Stimulated activated CD4-positive, alpha-beta T cell treated with anti-CD3 and anti-CD28 coated beads, Interleukin-1b, Interleukin-23, amount 100 ng/mL, for 4 hours (primary cell): ENCODE measurements around the gene CPB2.

Experiments used
- DNase-seq, 2 donors: peaks; one replicate each; pipeline ENCODE4 v3.0.0-alpha.2; 2020; ENCODE audit warnings: low read depth in 2 of 2

The CPB2 gene

DNA sequence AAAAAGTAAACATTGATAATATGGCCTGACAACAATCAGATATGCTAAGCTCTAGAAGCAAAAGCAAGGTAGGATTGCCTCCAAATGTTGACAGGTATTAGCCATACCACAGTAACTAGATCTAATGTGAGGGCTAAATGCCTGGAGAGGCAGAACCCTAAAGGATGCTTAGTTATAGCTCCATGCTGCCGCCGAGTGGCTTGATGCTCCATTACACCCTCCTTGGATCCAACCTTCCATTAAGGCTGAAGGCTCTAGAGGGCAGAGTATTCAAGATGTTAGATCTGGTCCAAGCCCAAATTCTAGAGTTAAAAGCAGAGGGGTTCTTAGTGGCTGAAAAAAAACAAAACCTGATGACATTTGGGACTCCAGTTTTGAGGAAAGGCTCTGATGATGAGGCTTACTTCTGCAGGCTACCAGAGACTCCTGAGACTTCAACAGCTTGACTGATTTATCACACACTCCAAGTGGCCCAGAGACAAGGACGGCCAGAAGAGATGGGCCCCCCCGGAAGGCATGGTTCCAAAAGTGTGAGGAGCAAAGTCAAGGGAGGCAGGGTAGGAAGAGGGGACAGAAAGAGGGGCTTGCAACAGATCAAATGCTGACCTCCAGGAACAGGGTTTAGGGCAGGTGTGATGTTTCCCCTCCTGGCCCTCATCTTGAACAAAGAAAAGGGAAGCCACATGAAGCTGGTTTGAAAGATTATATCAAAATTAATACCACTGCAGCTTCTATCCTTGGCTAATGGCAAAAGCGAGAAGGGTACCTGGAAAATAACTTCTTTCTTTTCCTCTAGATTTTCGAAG lies 21.9 kb upstream of the CPB2 start:
- peak; percentile 48 to 52 for DNase-seq

DNA sequence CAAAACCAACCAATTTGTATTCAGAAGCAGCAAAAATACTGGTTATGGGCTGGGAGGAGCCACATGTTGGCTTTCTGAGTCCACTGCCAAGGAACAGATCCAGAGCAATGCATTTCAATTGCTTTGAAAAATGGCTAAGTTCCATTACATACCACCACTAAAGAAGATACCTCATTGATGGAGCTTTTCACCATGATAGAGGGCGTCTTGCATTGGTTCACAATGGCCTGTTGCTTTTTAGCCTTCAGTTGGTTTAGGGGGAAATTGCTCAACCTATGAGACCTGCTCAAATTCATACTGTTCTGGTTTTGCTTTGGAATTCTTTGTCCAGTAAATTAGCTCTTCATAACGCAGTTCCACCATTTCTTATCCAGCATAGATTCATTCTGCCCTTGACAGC lies 21.2 kb upstream of the CPB2 start:
- DNase-seq, result no peak

DNA sequence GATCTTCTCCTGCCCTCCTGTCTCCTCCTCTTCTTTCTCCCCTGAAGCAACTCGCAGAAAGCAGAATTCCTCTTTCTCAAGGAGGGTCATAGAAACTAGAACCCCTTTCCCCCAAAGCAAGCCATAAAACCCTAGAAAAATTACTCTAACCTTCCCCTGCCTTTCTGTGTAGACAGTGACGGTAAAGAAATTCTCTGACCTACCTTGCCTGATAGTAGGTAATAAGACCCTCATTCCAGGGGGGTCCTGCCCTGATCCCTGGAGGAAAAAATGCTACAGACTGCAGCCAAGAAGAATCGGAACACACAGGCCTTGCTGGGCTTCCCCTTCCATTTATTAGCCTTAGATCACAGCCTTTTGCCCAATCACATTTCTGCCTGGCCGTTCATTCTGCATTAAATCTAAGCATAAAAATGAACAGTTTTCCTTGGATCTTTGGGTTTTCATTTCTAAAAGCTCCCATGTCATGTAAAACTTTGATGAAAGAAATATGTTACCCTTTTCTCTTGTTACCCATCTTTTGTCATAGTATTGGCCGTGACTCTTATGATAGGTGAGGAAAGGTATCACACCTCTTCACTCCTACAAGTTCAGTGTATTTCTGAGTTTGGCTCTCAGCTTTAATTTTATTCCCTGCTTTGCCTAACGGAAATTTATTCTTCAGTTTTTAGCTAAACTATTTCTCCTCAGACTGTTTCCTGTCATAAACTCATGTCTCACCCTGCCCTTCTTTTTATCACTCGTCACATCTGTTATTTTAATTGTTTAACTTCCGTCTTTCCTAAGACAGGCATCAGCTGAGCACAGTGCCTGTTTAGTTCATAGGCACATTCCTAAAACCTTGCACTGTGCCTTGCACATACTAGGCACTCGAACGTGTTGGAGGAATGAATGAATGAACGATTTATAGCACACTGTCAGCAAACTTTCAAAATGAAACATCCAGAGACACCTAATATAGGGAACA lies 20.4 kb upstream of the CPB2 start:
- DNase-seq, result no peak

DNA sequence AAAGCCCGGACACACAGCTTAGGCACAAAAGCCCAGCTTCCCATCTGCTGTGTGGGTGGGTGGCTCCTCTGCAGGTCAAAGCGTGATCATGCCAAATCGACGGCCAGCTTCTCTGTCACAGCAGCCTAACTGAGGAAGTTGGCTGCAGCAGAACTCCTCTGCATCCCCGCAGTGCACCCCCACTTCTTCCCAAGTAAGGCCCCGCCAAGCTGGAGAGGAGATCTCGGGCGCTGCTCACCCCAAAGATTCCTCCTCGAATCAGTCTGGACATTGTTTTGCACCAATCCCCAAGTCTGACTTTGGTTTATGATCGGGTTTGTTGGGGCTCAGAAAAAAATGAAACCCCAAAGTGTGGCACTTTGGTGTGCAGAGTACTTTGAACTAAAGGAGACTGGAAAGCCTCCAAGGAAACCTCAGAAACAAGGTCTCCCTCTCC lies 19.7 kb upstream of the CPB2 start:
- DNase-seq, result no peak

DNA sequence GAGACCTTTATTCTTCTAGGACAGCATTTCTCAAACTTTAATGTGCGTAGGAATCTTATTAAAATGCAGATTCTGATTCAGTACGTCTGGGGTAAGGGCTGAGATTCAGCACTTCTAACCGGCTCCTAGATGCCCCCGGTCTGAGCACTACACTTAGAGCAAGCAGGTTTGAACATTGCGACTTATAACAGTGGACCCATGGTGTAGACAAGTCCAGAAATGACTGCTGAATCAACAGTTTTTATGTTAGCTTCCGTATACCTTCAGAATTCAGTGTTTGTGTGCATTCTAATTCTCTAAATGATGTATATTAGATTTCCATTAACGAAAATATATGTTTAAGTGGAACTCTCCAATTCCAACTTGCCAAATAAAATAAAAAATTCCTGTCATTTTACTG lies 17.5 kb upstream of the CPB2 start:
- no peak for DNase-seq

DNA sequence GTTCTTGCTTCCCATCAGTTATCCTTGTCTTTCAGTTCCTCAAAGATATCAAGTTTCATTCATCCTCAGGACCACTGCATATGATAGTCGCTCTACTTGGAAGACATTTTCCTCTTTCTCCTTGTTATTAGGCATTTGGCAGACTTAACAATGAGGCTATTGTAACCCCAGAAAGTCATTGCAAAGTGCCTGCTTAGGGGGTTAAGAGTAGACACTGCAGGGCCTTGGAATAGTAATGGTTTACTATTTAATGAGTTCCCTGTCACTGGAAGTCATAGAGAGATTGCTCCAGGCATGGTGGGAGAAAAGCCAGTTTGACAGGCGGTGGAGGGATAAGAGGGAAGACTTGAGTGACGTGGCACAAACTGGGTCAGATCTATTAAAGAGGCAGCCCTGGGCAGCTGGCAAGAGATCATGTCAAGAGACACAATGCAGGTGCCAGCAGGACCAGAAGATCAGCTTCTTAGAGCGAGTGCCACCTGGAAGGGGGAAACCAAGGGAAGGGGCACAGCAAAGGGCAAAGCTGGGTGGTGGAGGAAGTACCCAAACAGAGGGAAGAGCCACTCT lies 16.8 kb upstream of the CPB2 start:
- DNase-seq, result no peak

DNA sequence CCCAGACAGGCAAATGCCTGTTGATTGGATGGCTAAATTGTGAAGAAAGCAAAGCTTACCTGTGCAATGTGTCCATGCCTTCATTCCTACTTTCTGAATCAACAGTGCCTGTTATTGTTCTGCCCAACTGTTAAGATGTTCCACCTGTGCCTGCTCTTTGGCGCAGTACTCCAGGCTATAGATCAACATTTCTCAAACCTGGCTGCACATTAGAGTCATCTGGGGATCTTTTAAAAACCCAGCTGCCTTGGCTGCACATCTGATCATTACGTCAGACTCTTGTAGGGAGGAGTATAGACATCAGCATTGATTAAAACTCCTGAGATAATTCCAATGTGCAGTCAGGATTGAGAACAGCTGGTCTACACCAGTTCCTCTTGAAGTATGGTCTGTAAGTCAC lies 16.2 kb upstream of the CPB2 start:
- DNase-seq, result no peak

DNA sequence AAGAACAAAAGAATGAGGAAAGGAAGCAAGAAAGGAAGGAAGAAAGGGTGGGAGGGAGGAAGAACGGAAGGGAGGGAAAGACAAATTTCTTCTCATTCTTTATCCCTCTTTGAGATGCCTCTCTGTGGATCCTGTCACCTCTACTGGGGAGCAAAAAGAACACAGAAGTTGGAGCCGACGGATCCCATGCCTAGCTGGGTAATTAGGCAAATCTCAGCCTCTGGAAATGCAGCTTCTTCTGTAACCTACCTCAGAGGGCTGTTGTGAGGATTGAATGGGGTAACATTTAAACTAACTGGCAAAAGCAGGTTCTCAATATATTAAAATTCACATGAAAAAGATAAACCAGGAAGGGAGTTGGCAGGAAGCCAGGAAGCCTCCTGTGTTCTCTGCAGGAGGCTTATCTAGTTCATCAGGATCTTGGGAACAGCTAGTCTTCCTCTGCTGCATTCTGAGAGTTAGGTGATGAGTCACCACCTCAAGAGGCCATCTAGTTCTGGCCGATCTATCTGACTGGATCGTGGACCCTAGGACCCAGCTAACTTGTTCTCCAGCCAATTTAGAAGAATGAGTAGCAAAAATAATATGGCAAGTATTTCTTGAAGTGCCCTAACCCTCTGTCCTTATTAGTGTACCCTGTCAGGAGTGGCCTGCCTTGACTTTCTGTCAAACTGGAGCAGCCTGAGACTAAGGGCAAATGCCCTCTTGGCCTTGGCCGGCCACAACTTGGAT lies 15.2 kb upstream of the CPB2 start:
- no peak for DNase-seq

DNA sequence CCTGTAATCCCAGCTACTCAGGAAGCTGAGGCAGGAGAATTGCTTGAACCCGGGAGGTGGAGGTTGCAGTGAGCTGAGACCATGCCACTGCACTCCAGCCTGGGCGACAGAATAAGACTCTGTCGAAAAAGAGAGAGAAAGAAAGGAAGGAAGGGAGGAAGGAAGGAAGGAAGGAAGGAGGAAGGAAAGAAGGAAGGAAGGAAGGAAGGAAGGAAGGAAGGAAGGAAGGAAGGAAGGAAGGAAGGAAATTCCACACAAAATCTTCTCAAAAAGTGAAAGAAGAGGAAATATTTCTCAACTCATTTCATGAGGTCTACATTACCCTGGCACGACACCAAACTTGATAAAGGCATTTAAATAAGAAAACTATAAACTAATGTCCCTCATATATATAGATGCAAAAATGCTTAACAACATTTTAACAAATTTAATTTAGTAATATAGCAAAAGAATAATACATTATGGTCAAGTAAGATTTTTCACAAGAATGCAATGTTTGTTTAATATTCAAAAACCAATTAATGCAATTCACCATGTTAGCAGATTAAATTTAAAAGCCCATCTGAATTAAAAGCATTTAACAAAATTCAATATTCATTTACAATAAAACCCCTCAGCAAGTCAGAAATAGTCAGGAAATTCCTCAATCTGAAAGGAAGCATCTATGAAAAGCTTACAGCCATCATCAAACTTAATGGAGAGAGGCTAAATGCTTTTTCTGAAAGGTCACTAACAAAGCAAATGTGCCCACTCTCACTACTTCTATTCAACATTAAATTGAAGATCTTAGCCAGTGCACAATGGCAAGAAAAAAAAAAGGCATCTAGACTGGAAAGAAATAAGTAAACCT lies 12.0 kb upstream of the CPB2 start:
- no peak for DNase-seq

DNA sequence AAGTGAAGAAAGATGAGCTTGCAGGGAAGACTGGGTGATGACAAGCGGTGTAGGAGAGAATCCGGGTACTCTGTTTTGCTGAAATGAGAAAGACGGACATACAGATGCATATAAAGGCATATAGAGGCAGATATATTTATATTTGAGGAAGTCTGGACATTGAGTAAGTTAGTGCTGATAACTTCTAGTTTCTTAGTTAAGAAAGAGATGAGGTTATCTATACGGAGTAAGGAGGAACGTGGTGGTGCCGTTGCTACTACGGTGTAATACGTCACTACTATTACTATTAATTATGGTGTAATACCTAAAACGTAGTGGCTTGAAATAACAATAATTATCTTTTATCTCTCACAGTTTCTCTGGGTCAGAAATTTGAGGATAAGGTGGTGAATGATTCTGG lies 9.8 kb upstream of the CPB2 start:
- no peak for DNase-seq

DNA sequence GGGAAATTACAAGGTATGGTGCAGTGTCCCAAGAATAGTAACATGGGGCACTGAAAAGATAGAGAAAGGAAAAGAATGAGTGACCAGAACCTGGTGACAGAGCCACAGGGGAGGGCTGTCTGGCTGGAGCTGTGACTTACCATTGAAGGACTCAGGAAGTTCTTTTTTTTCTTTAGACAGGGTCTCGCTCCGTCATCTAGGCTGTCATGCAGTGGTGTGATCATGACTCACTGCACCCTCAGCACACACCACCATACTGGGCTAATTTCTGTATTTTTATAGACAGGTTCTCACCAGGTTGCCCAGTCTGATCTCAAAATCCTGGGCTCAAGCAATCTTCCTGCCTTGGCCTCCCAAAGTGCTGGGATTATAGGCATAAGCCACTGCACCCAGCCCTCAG lies 8.8 kb upstream of the CPB2 start:
- no peak for DNase-seq

DNA sequence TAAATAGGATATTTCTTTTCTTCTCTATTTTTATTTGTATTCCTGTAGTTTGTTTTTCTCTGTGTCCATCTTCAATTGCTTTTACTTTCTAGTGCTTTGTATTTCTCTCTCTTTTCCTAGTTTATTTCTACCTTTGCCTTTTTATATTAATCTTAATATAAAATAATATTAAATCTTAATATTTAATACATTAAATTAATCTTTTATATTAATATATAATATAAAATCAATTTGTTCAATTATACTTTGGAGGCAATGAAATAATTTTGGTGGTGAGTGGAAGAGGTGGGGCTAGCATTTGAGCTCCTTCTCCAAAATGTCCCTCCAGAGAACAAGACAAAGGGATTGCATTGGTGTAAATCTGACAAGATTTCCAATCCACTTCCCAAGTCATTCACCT lies 6.3 kb upstream of the CPB2 start:
- DNase-seq, result no peak

DNA sequence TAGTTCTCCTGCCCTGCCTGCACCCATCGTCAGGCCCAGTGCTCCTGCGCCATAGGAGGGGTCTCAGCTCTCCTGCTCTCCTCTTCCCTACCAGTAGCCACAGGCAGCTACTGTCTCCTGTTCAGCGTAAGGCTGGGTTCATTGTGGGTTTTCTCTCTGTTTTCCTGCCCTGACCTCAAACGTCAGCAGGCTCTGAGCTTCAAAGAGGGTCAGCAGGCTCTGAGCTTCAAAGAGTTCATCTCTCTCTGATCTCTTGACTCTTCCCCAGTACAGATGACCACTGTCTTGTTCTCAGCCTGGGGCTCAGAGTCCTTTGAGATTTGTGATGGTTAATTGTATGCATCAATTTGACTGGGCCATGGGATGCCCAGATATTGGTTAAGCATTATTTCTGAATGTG lies 4.6 kb upstream of the CPB2 start:
- DNase-seq, result no peak

DNA sequence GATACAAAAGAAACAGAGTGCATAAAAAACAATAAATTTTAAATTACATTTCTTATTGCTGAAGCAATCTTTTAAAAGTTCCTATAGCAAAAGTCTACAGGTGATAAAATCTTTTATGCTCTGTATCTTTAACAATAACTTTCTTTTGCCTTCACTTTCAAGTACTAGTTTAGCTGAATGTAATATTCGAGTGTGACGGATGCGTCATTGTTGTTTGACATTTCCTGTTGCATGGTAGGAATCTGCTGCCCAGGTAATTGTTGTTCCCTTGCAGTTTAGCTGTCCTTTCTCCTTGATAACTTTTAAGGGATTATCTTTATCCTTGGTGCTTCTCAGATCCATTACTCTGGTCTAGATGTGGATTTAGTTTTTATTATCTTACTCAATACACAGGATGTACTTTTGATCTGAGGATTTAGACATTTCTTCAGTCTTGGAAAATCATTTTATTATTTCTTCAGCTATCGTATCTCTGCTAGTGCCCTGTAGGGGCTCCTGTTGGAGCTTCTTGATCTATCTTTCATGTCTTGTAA lies 2.1 kb upstream of the CPB2 start:
- DNase-seq, result no peak

DNA sequence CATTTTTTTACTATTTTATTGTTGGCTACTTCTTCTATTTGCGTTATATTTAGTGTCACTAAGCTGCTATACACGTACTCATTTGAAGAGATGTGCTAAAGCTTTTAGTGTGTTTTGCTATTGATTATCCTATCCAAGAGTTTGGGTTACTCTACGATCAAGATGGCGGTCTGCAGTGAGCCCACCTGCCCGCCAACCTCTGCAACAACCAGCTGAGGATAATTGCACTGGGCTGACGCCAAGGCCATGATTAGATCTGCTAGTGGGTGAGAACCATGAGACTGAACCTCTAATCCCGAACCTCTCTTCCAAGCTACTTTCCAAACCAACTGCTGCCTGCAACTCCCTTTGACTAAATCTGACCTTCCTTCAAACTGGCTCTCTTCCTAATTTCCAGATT lies 1.8 kb downstream of the CPB2 start:
- no peak for DNase-seq

DNA sequence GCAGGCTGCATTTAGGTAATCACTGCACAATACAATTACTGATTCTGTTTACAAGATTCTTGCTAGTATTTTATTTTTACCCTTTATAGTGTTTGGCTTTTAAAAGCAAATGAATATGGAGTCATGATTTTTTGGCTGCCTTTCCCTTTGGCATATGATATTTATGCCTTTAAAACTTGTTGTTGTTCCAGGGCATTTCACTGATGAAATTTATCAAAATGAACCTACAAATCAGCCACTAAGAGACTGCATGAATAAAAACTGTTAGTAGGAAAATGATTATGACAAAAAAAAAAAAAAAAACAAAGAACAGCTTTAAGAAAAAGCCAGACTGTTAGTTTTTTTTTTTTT lies 2.6 kb downstream of the CPB2 start:
- no peak for DNase-seq

DNA sequence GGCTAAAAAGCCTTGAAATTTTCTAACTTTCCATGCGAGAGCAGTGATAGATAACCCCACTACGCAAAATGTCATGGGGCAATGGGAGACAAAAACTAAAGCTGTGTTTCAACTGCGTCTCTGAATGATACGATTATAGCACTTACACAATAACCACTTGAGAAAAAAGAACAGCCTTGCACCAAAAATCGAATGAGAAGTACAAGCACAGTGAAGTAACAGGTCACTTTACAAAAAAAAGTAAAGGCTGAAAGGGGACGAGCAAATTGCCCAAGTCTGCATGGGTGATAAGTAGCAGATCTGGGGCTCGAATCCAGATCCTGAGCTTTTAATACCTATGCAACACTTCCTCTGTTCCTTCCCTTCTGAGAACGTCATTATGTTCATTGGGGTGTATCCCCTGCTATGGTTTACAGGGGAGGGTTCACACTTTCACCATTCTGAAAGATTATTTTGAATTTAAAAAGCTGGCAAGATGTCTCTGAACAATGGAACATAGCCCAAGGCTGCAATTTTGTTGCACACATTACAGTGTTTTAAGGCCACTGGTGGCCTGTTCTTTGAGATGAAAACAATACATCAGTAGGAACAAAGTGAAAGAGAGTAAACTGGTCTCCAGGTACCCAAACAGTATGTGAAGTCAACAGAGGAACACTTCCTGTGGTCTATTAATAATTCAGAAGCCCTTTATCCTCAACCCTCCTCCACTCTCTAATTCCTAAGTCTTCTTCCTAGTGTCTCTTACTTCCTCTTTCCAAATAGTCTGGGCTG lies 3.2 kb downstream of the CPB2 start:
- DNase-seq, result no peak

DNA sequence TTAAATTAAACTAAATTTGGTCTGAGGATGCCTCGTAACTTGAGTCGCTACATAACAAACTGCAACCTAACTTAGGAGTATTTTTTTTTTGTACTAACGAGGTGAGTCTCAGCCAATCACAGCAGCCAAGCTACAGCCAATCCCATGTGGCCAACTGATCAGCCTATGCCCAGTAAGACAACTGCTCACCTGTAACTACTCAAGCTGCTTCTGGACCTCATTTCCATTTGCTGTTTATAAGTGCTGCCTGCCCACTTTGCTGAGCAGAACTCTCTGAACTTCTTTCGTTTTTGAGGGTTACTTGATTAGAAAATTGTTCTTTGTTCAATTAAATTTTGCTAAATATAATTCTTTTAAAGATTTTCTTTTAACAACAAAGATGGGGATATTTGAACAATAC lies 3.8 kb downstream of the CPB2 start:
- DNase-seq, result no peak

DNA sequence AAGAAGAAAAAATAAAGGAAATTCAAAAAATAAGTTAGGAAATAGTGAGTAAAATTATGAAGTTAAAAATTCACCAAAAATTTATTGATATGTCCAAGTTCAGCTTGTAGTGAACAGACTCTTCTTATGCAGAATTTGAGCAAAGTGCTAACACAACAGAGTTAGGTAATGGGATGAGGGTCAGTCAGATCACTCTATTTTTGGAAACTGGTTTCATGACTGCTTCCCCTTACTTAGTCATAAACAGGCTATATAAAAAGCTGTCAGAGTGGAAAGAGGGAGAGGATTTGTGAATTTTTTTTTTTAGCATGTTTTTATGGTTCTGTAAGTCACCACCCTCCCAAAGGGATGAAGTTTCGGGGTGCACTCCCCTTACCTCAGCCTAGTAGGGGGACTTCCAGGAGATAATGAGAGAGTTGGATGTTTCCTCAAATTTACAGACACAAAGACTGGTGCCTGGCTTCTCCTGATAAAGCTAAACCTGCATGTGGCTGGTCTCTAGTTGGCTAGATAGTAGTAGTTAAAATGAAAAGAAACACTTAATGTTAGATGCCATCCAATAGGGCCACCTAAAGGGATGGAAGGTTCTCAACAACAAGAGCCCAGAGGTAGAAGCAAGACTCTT lies 4.5 kb downstream of the CPB2 start:
- no peak for DNase-seq

DNA sequence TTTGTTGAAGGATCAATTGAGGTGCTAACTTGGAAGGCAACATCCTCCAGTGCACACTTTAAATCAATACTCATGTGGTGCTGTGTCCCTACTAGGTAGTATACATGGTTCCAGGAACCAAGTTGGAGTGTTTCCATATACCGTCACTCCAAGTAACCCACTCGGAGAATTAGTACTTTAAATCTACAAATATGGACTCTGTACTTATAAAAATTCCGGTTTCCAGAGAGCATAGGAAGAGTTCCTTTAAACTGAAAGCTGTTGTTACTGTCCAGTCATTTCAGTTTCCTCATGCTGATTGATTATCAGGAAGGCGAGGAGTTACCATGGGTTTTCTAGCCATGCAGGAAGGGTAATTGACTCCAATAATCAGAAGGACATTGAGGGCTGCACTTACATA lies 7.2 kb downstream of the CPB2 start:
- DNase-seq, result no peak
